Ovary (tissue), 3 donors: Measurements from ENCODE around the gene CDCA7L.

ENCODE experiments used
- CTCF ChIP-seq, 3 donors: fragments of 450-650 bp in 2 of 3; fragments of 200-600 bp in 1 of 3; IDR thresholded peaks; one replicate each; pipeline versions ENCODE4 v1.5.1 to v1.8.0; 2016 to 2022; ENCODE audit warnings: antibody characterized with exemption in 3 of 3, mild to moderate bottlenecking in 1 of 3
- POLR2A ChIP-seq: fragments of 450-650 bp; IDR thresholded peaks from one replicate; pipeline ENCODE4 v1.6.1; 2017; ENCODE audit warnings: antibody characterized with exemption, mild to moderate bottlenecking, moderate library complexity
- donor health status: DM: no; HTN: no; CAD: no.

- TF ChIP-seq CTCF (IDR thresholded peaks at IDR 0.05), result no peak
- TF ChIP-seq POLR2A, result no peak
Measured at GRCh38 chr7:21923658-21924057, 22.0 kb downstream of the CDCA7L start.
